Heart left ventricle (tissue), 13 donors: ENCODE results near the gene ARHGEF28.

Source experiments
- CTCF ChIP-seq, 12 donors: fragments of 200-600 bp; sonication (generic) in 4 of 12; IDR thresholded peaks; one replicate each; pipeline versions ENCODE4 v1.5.0 to v1.8.0; 2018 to 2022; ENCODE audit warnings: antibody characterized with exemption in 12 of 12, mild to moderate bottlenecking in 5 of 12
- POLR2A ChIP-seq, 2 donors: fragments of 450-650 bp; IDR thresholded peaks; one replicate each; pipeline ENCODE4 v1.6.1; 2017; ENCODE audit warnings: antibody characterized with exemption in 2 of 2, mild to moderate bottlenecking in 2 of 2, moderate library complexity in 2 of 2
- donor health status: ischemic (EF 13 %, LVEDD 7.1; RV severe dilation, severe dysfunction).
- donor health status: DM: no; HTN: yes; CAD: no.
- donor health status: DM: no; HTN: no; CAD: no.
- donor health status: ischemic (EF 25% LVEDD 6.9; RV normal size, moderate dysfunction).
- donor health status: ischemic (EF 25% LVEDD 5.7; RV mildly dilated, moderate dysfunction).
- donor health status: ischemic (EF 35%, LVEDD 5.7; RV mildly dilated, moderate dysfunction).
- donor health status: nonischemic (EF 11% LVEDD 7.7; RV severe dilation, severe dysfunction).
- donor health status: DM: yes; HTN: yes; CAD: no.
- donor health status: PGD.
- donor health status: ischemic (EF 29% LVEDD 5.4; RV normal size, mild dysfunction).
- donor health status: nonischemic (EF 23%, LVEDD 6.1; RV moderate dilation, normal function).

- TF ChIP-seq POLR2A (IDR thresholded peaks at IDR 0.05) (no peak), CTCF (IDR thresholded peaks at IDR 0.05) (no peak)
These were observed 3.5 kb downstream of the ARHGEF28 start for GRCh38 chr5:73629456-73629855.
